ENCODE results near the gene MCMBP.
A peak's percentile ranks its signal among the peaks of the same experiment; 100 is the strongest.

Gene MCMBP

GRCh38 chr10:119903946-119904666 lies 31.5 kb upstream of the MCMBP start:
- H3K9me3 Mint-ChIP-seq = no peaks in the 10 kb centered on the region
- H3K36me3 Mint-ChIP-seq (ENCODE audit: low read depth) = peaks cover 49% of the 10 kb centered on the region
- H3K27ac Mint-ChIP-seq = no peak overlapping the region
- H3K4me3 Mint-ChIP-seq = no peak overlapping the region
- TF ChIP-seq, protein P1, sequence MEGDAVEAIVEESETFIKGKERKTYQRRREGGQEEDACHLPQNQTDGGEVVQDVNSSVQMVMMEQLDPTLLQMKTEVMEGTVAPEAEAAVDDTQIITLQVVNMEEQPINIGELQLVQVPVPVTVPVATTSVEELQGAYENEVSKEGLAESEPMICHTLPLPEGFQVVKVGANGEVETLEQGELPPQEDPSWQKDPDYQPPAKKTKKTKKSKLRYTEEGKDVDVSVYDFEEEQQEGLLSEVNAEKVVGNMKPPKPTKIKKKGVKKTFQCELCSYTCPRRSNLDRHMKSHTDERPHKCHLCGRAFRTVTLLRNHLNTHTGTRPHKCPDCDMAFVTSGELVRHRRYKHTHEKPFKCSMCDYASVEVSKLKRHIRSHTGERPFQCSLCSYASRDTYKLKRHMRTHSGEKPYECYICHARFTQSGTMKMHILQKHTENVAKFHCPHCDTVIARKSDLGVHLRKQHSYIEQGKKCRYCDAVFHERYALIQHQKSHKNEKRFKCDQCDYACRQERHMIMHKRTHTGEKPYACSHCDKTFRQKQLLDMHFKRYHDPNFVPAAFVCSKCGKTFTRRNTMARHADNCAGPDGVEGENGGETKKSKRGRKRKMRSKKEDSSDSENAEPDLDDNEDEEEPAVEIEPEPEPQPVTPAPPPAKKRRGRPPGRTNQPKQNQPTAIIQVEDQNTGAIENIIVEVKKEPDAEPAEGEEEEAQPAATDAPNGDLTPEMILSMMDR (IDR thresholded peaks at IDR 0.05; ENCODE audit: unreplicated experiment in 3 of 3) = no peak
- H3K4me1 Mint-ChIP-seq = no peaks in the 10 kb centered on the region
- H3K27me3 Mint-ChIP-seq (ENCODE audit: low read depth) = no peaks in the 10 kb centered on the region

DNA sequence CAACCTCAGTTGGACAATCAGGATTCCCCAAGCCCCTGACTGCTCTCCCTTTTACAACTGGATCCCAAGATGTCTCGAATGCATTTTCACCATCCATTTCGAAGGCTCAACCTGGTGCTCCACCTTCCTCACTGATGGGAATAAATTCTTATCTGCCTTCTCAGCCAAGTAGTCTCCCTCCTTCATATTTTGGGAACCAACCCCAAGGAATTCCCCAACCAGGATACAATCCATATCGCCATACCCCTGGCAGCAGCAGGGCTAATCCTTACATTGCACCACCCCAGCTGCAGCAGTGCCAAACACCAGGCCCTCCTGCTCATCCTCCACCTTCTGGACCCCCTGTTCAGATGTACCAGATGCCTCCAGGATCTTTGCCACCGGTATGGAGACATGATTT lies 25.9 kb upstream of the MCMBP start:
- Mint-ChIP-seq H3K9me3 (no peaks in the 10 kb centered on the region), H3K27me3 (ENCODE audit: low read depth) (no peaks in the 10 kb centered on the region), H3K4me3 (no peak overlapping the region), H3K36me3 (ENCODE audit: low read depth) (peaks cover 27% of the 10 kb centered on the region), H3K27ac (no peak overlapping the region), H3K4me1 (peaks cover 43% of the 10 kb centered on the region)
- TF ChIP-seq, protein P1 (IDR thresholded peaks at IDR 0.05; ENCODE audit: unreplicated experiment in 3 of 3) = no peak

- Mint-ChIP-seq H3K27ac (peak overlapping the region in 2 of 3 experiments; percentile 42 to 48), H3K27me3 (ENCODE audit: low read depth) (no peaks in the 10 kb centered on the region), H3K9me3 (peaks cover 2% of the 10 kb centered on the region), H3K36me3 (ENCODE audit: low read depth) (peaks cover 20% of the 10 kb centered on the region), H3K4me1 (peaks cover 49% of the 10 kb centered on the region), H3K4me3 (no peak overlapping the region)
- TF ChIP-seq, protein P1 (IDR thresholded peaks at IDR 0.05; ENCODE audit: unreplicated experiment in 3 of 3) = no peak
Measured at GRCh38 chr10:119896937-119897770, 24.5 kb upstream of the MCMBP start.

- peak overlapping the region; percentile 8 to 61 (median 20) for H3K4me3 Mint-ChIP-seq
- H3K27ac Mint-ChIP-seq = peak overlapping the region in 1 of 3 experiments; percentile 48
- no peaks in the 10 kb centered on the region for H3K27me3 Mint-ChIP-seq (ENCODE audit: low read depth)
- H3K4me1 Mint-ChIP-seq = peaks cover 51% of the 10 kb centered on the region
- TF ChIP-seq, protein P1 (IDR thresholded peaks at IDR 0.05; ENCODE audit: unreplicated experiment in 3 of 3) = no peak
- H3K9me3 Mint-ChIP-seq = peaks cover 4% of the 10 kb centered on the region
- H3K36me3 Mint-ChIP-seq (ENCODE audit: low read depth) = peaks cover 20% of the 10 kb centered on the region
Measured at GRCh38 chr10:119896061-119896655, 23.5 kb upstream of the MCMBP start.

DNA sequence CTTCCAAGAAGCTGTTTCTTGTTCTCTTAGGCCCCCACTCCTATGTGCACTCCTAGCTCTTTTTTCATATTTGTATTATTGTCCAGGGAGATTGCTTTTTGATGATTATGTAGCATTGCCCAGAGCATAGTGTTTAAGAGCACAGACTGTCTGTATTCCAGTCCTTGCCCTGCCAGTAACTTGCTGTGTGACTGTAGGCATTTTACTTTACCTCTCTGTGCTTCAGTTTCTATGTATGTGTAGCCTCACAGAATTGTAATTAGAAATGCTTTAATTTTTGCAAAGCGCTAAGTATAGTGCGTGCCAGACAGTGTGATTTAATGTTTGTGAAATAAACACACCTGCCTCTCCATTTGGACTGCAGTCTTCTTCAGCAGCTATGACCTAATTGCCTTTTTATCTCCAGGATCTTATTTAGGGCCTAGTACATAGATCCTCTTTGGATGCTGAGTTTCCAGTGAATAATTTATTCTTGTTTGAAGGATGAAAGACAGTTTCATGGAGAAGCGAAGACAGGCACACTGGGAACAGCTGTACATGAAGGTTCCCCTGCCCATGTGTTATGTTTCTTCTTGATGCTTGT lies 21.3 kb upstream of the MCMBP start:
- peaks cover 4% of the 10 kb centered on the region for H3K9me3 Mint-ChIP-seq
- peaks cover 51% of the 10 kb centered on the region for H3K4me1 Mint-ChIP-seq
- peaks cover 16% of the 10 kb centered on the region for H3K36me3 Mint-ChIP-seq (ENCODE audit: low read depth)
- H3K27ac Mint-ChIP-seq = peak overlapping the region in 2 of 3 experiments; percentile 5 to 45
- TF ChIP-seq, protein P1 (IDR thresholded peaks at IDR 0.05; ENCODE audit: unreplicated experiment in 3 of 3) = no peak
- peak overlapping the region; percentile 98 to 100 (median 99) for H3K4me3 Mint-ChIP-seq
- H3K27me3 Mint-ChIP-seq (ENCODE audit: low read depth) = no peaks in the 10 kb centered on the region

All from nephron (organoid).